H9 (cell line): ENCODE results near the gene PTRHD1. TPM values are rescaled to one million over a fixed set of nuclear protein-coding genes. Genes with fewer than 3 reads are reported as not detected.

Source experiments
- DNase-seq: peaks from one replicate; pipeline ENCODE4 v3.0.0-alpha.2; 2017
- H2AFZ ChIP-seq: one replicate; pipeline ENCODE4 v1.6.1; 2013; ENCODE audit warnings: mild to moderate bottlenecking, low read length, control low read depth, moderate library complexity
- H2AK5ac ChIP-seq: 2 replicates; pipeline ENCODE4 v1.6.1; 2013; ENCODE audit warnings: low read length, control low read depth, mixed read lengths; ENCODE audit not compliant: insufficient read length
- H2BK120ac ChIP-seq: one replicate; pipeline ENCODE4 v1.6.1; 2013; ENCODE audit warnings: low read depth, mild to moderate bottlenecking, low read length, control low read depth, inconsistent platforms; ENCODE audit not compliant: poor library complexity, severe bottlenecking
- H2BK12ac ChIP-seq: 2 replicates; pipeline ENCODE4 v1.6.1; 2013; ENCODE audit warnings: low read length, control low read depth, mixed read lengths, low read depth; ENCODE audit not compliant: insufficient read length
- H2BK15ac ChIP-seq: 2 replicates; pipeline ENCODE4 v1.6.1; 2013; ENCODE audit warnings: low read depth, low read length, control low read depth
- H2BK20ac ChIP-seq: one replicate; pipeline ENCODE4 v1.6.1; 2013; ENCODE audit warnings: low read depth, mild to moderate bottlenecking, low read length, control low read depth, inconsistent platforms; ENCODE audit not compliant: poor library complexity, severe bottlenecking
- H2BK5ac ChIP-seq: 2 replicates; pipeline ENCODE4 v1.6.1; 2013; ENCODE audit warnings: low read length, control low read depth, mixed read lengths; ENCODE audit not compliant: insufficient read length
- H3K14ac ChIP-seq: 2 replicates; pipeline ENCODE4 v1.6.1; 2013; ENCODE audit warnings: low read length, control low read depth; ENCODE audit not compliant: insufficient read depth
- H3K18ac ChIP-seq: 2 replicates; pipeline ENCODE4 v1.6.1; 2013; ENCODE audit warnings: low read depth, mild to moderate bottlenecking, mixed read lengths, low read length, control low read depth; ENCODE audit not compliant: insufficient read length
- H3K23ac ChIP-seq: 2 replicates; pipeline ENCODE4 v1.6.1; 2013; ENCODE audit warnings: low read length, control low read depth, mixed read lengths, low read depth; ENCODE audit not compliant: insufficient read length
- H3K23me2 ChIP-seq: 2 replicates; pipeline ENCODE4 v1.6.1; 2013; ENCODE audit warnings: low read depth, mild to moderate bottlenecking, mixed read lengths, low read length, control low read depth; ENCODE audit not compliant: insufficient read length, poor library complexity, severe bottlenecking
- H3K27ac ChIP-seq: 2 replicates; pipeline ENCODE4 v1.5.1; 2013; ENCODE audit warnings: low read length, control low read depth, mixed read lengths, low read depth; ENCODE audit not compliant: insufficient read length
- H3K27me3 ChIP-seq: 2 replicates; pipeline ENCODE4 v1.6.1; 2013; ENCODE audit warnings: low read length, control low read depth, inconsistent platforms; ENCODE audit not compliant: insufficient read depth
- H3K4ac ChIP-seq: 2 replicates; pipeline ENCODE4 v1.6.1; 2013; ENCODE audit warnings: low read depth, mild to moderate bottlenecking, control low read depth, inconsistent platforms, low read length, moderate library complexity
- H3K4me1 ChIP-seq: 2 replicates; pipeline ENCODE4 v1.6.1; 2013; ENCODE audit warnings: low read length, control low read depth, inconsistent platforms; ENCODE audit not compliant: insufficient read depth
- H3K4me2 ChIP-seq: 2 replicates; pipeline ENCODE4 v1.6.1; 2013; ENCODE audit warnings: low read length, control low read depth, mixed read lengths; ENCODE audit not compliant: insufficient read length, insufficient read depth
- H3K56ac ChIP-seq: 2 replicates; pipeline ENCODE4 v1.6.1; 2013; ENCODE audit warnings: low read depth, mild to moderate bottlenecking, mixed read lengths, low read length, control low read depth; ENCODE audit not compliant: insufficient read length
- H3K79me1 ChIP-seq: 2 replicates; pipeline ENCODE4 v1.6.1; 2013; ENCODE audit warnings: low read depth, mild to moderate bottlenecking, moderate library complexity, low read length, control low read depth, inconsistent platforms; ENCODE audit not compliant: insufficient read depth, poor library complexity, severe bottlenecking
- H3K79me2 ChIP-seq: 2 replicates; pipeline ENCODE4 v1.6.1; 2013; ENCODE audit warnings: low read length, control low read depth, inconsistent platforms; ENCODE audit not compliant: insufficient read depth
- H3K9ac ChIP-seq: 2 replicates; pipeline ENCODE4 v1.6.1; 2013; ENCODE audit warnings: low read length, control low read depth, mixed read lengths; ENCODE audit not compliant: insufficient read length; ENCODE audit errors: extremely low read depth
- H3K9me3 ChIP-seq: one replicate; pipeline ENCODE4 v1.6.1; 2013; ENCODE audit warnings: low read depth, low read length, inconsistent platforms; ENCODE audit not compliant: control insufficient read depth
- H3T11ph ChIP-seq: one replicate; pipeline ENCODE4 v1.6.1; 2013; ENCODE audit warnings: mild to moderate bottlenecking, low read length, control low read depth, inconsistent platforms
- H4K20me1 ChIP-seq: one replicate; pipeline ENCODE4 v1.6.1; 2013; ENCODE audit not compliant: control insufficient read depth, insufficient read length, insufficient read depth
- H4K5ac ChIP-seq: 2 replicates; pipeline ENCODE4 v1.6.1; 2013; ENCODE audit warnings: low read depth, mild to moderate bottlenecking, mixed read lengths, low read length, control low read depth; ENCODE audit not compliant: insufficient read length
- H4K8ac ChIP-seq: replicated peaks from 2 replicates; pipeline ENCODE4 v1.6.1; 2013; ENCODE audit warnings: low read length, control low read depth, mixed read lengths, low read depth; ENCODE audit not compliant: insufficient read length
- H4K91ac ChIP-seq: 2 replicates; pipeline ENCODE4 v1.6.1; 2013; ENCODE audit warnings: low read depth, mild to moderate bottlenecking, moderate library complexity, mixed read lengths, low read length, control low read depth; ENCODE audit not compliant: insufficient read length
- H3K27ac Mint-ChIP-seq, 3 experiments: 2 replicates in 2 of 3; 3 replicates in 1 of 3; pipeline ENCODE4 v1.8.0; 2020 to 2021; ENCODE audit warnings: mixed read lengths in 3 of 3, mild to moderate bottlenecking in 1 of 3, moderate library complexity in 1 of 3
- H3K27me3 Mint-ChIP-seq: 2 replicates; pipeline ENCODE4 v1.8.0; 2021; ENCODE audit warnings: low read depth, mild to moderate bottlenecking, moderate library complexity, mixed read lengths
- H3K36me3 Mint-ChIP-seq, 3 experiments: 2 replicates in 2 of 3; 3 replicates in 1 of 3; pipeline ENCODE4 v1.8.0; 2020 to 2021; ENCODE audit warnings: low read depth in 3 of 3, mixed read lengths in 3 of 3; ENCODE audit not compliant: insufficient read depth in 1 of 3
- H3K4me1 Mint-ChIP-seq, 2 experiments: 2 replicates each; pipeline ENCODE4 v1.8.0; 2020; ENCODE audit warnings: mixed read lengths in 2 of 2
- H3K4me3 Mint-ChIP-seq, 2 experiments: 2 replicates in 1 of 2; 3 replicates in 1 of 2; pipeline ENCODE4 v1.8.0; 2020 to 2021; ENCODE audit warnings: mild to moderate bottlenecking in 2 of 2, mixed read lengths in 2 of 2, moderate library complexity in 1 of 2
- H3K9me3 Mint-ChIP-seq, 2 experiments: 2 replicates in 1 of 2; 3 replicates in 1 of 2; pipeline ENCODE4 v1.8.0; 2020; ENCODE audit warnings: mild to moderate bottlenecking in 2 of 2, mixed read lengths in 2 of 2, moderate library complexity in 1 of 2
- WGBS: extraction: QIAGEN DNeasy Blood & Tissue Kit; methylation state at CpG from one replicate; pipeline ENCODE4 v1.1.7; 2013; ENCODE audit warnings: missing lambda C conversion rate, low lambda C conversion rate, mixed read lengths; ENCODE audit not compliant: insufficient read length; ENCODE audit errors: extremely low coverage; 5-methylcytosine and 5-hydroxymethylcytosine counted together
- total RNA-seq: library from RNA; stranded (reverse); gene quantifications from 2 replicates; pipeline ENCODE4 v1.2.1, GENCODE V29; 2021
- TF ChIP-seq, protein P1 (sequence below): fragments of 200-600 bp; sonication (generic); conservative IDR thresholded peaks from 3 replicates; pipeline ENCODE4 v1.8.0; 2021; ENCODE audit warnings: antibody characterized with exemption, mild to moderate bottlenecking

Gene PTRHD1
- total RNA-seq, 1 experiment from 2014 or later: 43.7 TPM

DNA sequence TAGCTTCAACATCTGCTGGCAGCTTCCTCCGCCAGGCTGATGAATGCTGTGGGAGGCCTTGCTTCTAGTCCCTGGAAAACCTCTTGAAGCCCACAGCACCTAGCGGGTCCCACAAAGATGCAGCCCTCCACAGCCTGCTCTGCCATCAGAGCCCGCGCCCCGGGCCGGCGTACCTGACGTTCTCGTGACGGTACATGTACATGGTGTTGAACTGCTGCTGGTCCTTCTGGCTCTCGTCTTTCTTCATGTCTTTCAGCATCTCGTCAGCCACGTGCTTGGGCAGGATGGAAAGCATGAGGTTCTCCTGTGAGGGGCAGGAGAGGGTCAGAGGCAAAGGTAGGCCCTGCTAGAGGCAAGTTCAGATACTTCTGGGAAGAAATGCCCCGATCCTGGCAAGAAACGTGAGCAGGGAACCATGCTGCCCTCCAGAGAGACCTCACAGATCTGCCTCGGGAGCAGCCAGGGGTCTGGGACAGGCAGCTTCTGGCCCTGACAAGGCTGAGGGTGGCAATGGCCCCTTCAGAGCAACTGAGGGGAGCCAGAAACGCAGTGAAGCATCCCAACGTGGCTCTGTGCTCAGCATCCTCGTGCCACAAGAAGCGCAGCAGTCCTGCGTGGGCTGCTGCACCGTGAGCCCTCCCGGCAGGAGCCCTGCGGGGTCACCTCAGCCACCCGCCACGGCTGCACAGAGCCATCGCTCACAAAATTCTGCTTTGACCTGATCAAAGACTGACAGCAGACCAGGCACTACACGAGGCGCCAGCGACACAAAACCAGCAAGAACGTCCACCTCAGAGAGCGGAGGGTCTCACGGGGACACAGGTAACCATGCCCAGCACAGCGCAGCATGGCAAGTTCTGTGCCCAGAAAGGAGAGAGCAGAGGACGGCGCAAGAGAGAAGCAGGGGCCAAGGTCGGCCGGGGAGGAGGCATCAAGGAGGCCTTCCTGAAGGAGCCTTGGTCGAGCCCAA is 49.2 kb upstream of the PTRHD1 start:
- H3K4me3 Mint-ChIP-seq: no peak overlapping the region
- Histone ChIP-seq H3K14ac (no peak overlapping the region), H2AFZ (no peak overlapping the region), H3K4me1 (no peaks in the 10 kb centered on the region), H3K9ac (no peak overlapping the region), H3K9me3 (no peaks in the 10 kb centered on the region), H3K4ac (no peak overlapping the region), H4K91ac (no peak overlapping the region), H2BK12ac (no peak overlapping the region), H2BK120ac (no peak overlapping the region), H4K8ac (no peak overlapping the region), H4K20me1 (no peaks in the 10 kb centered on the region), H3K18ac (no peak overlapping the region), H3K23me2 (no peaks in the 10 kb centered on the region), H3K79me1 (no peaks in the 10 kb centered on the region), H3T11ph (no peak overlapping the region), H3K79me2 (no peaks in the 10 kb centered on the region), H3K27ac (no peak overlapping the region), H2BK5ac (no peak overlapping the region), H3K4me2 (no peak overlapping the region), H2BK20ac (no peak overlapping the region), H2BK15ac (no peak overlapping the region), H3K23ac (no peak overlapping the region), H2AK5ac (no peak overlapping the region), H3K56ac (no peak overlapping the region), H4K5ac (no peak overlapping the region), H3K27me3 (no peaks in the 10 kb centered on the region)
- H3K27me3 Mint-ChIP-seq: no peaks in the 10 kb centered on the region; the same call in 1 of the 2 replicates
- no CpG with 5 or more reads among the region's 39 CpGs for WGBS
- peaks cover 26 to 36% (median 33%) of the 10 kb centered on the region in 3 experiments for H3K36me3 Mint-ChIP-seq
- peak overlapping the region in 2 of 3 experiments; percentile 63 to 71; a peak in 2 of 7 replicates for H3K27ac Mint-ChIP-seq
- TF ChIP-seq, protein P1, sequence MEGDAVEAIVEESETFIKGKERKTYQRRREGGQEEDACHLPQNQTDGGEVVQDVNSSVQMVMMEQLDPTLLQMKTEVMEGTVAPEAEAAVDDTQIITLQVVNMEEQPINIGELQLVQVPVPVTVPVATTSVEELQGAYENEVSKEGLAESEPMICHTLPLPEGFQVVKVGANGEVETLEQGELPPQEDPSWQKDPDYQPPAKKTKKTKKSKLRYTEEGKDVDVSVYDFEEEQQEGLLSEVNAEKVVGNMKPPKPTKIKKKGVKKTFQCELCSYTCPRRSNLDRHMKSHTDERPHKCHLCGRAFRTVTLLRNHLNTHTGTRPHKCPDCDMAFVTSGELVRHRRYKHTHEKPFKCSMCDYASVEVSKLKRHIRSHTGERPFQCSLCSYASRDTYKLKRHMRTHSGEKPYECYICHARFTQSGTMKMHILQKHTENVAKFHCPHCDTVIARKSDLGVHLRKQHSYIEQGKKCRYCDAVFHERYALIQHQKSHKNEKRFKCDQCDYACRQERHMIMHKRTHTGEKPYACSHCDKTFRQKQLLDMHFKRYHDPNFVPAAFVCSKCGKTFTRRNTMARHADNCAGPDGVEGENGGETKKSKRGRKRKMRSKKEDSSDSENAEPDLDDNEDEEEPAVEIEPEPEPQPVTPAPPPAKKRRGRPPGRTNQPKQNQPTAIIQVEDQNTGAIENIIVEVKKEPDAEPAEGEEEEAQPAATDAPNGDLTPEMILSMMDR: no peak
- H3K4me1 Mint-ChIP-seq: peaks cover 7 to 9% of the 10 kb centered on the region in 2 experiments; a peak in 3 of 4 replicates
- H3K9me3 Mint-ChIP-seq: peaks cover 12 to 13% of the 10 kb centered on the region in 2 experiments
- no peak for DNase-seq
